Liver (tissue), 9 donors: ENCODE measurements around the gene RYR2. TPM values are rescaled to one million over a fixed set of nuclear protein-coding genes. Genes with fewer than 3 reads are reported as not detected.

Source experiments
- DNase-seq: peaks from one replicate; pipeline ENCODE4 v3.0.0-alpha.2; 2017; ENCODE audit warnings: low spot score
- H3K27ac ChIP-seq, 2 donors: one replicate each; pipeline ENCODE4 v1.7.0; 2013; ENCODE audit warnings: inconsistent platforms in 2 of 2, low read length in 2 of 2, control low read depth in 1 of 2, low read depth in 1 of 2, mild to moderate bottlenecking in 1 of 2
- H3K27me3 ChIP-seq, 4 donors: one replicate each; pipeline versions ENCODE4 v1.6.1 to v1.7.0; 2013; ENCODE audit warnings: low read length in 3 of 4, inconsistent platforms in 1 of 4, mild to moderate bottlenecking in 1 of 4, moderate library complexity in 1 of 4; ENCODE audit not compliant: control insufficient read depth in 4 of 4, insufficient read depth in 4 of 4
- H3K36me3 ChIP-seq, 4 donors: one replicate each; pipeline versions ENCODE4 v1.6.1 to v1.7.0; 2013; ENCODE audit warnings: low read length in 3 of 4, mild to moderate bottlenecking in 3 of 4, low read depth in 1 of 4, moderate library complexity in 1 of 4; ENCODE audit not compliant: control insufficient read depth in 4 of 4, insufficient read depth in 3 of 4
- H3K4me1 ChIP-seq, 4 donors: one replicate each; pipeline versions ENCODE4 v1.6.1 to v1.7.0; 2013; ENCODE audit warnings: low read length in 3 of 4, mild to moderate bottlenecking in 3 of 4, moderate library complexity in 1 of 4; ENCODE audit not compliant: control insufficient read depth in 4 of 4, insufficient read depth in 4 of 4
- H3K4me3 ChIP-seq, 3 donors: one replicate each; pipeline versions ENCODE4 v1.6.1 to v1.7.0; 2013; ENCODE audit warnings: low read length in 3 of 3, control low read depth in 1 of 3, low read depth in 1 of 3, mild to moderate bottlenecking in 1 of 3
- H3K9ac ChIP-seq, 2 donors: one replicate each; pipeline ENCODE4 v1.7.0; 2013; ENCODE audit warnings: low read length in 2 of 2, mild to moderate bottlenecking in 2 of 2, moderate library complexity in 2 of 2, control low read depth in 1 of 2, low read depth in 1 of 2
- H3K9me3 ChIP-seq, 4 donors: one replicate each; pipeline versions ENCODE4 v1.6.1 to v1.7.0; 2013; ENCODE audit warnings: low read length in 3 of 4; ENCODE audit not compliant: control insufficient read depth in 4 of 4
- ATF3 ChIP-seq: IDR thresholded peaks from 2 replicates; pipeline ENCODE4 v1.6.1; 2016; ENCODE audit warnings: antibody characterized with exemption
- CTCF ChIP-seq: fragments of 150-350 bp; IDR thresholded peaks from 2 replicates; pipeline ENCODE4 v1.5.1; 2017; ENCODE audit warnings: improper control_type of control experiment, low read depth, low read length; ENCODE audit not compliant: missing input control
- EGR1 ChIP-seq, 2 donors: IDR thresholded peaks; 2 replicates each; pipeline ENCODE4 v1.6.1; 2016 to 2018; ENCODE audit warnings: antibody characterized with exemption in 2 of 2, low read depth in 2 of 2
- FOXA1 ChIP-seq: IDR thresholded peaks from 2 replicates; pipeline ENCODE4 v1.6.1; 2016; ENCODE audit warnings: antibody characterized with exemption
- FOXA2 ChIP-seq: IDR thresholded peaks from 2 replicates; pipeline ENCODE4 v1.6.1; 2016; ENCODE audit warnings: antibody characterized with exemption
- GABPA ChIP-seq, 2 donors: IDR thresholded peaks in 1 of 2; conservative IDR thresholded peaks in 1 of 2; 2 replicates each; pipeline ENCODE4 v1.6.1; 2016; ENCODE audit warnings: antibody characterized with exemption in 2 of 2, mild to moderate bottlenecking in 1 of 2, moderate library complexity in 1 of 2
- HNF4A ChIP-seq, 2 donors: conservative IDR thresholded peaks; 2 replicates each; pipeline ENCODE4 v1.6.1; 2016; ENCODE audit warnings: antibody characterized with exemption in 2 of 2, mild to moderate bottlenecking in 2 of 2
- HNF4G ChIP-seq: IDR thresholded peaks from 2 replicates; pipeline ENCODE4 v1.6.1; 2016; ENCODE audit warnings: antibody characterized with exemption
- JUND ChIP-seq, 2 donors: IDR thresholded peaks; 2 replicates each; pipeline ENCODE4 v1.6.1; 2016; ENCODE audit warnings: antibody characterized with exemption in 2 of 2
- MAX ChIP-seq: IDR thresholded peaks from 2 replicates; pipeline ENCODE4 v1.6.1; 2016; ENCODE audit warnings: antibody characterized with exemption
- NR2F2 ChIP-seq: IDR thresholded peaks from 2 replicates; pipeline ENCODE4 v1.6.1; 2016; ENCODE audit warnings: antibody characterized with exemption
- RAD21 ChIP-seq, 2 donors: IDR thresholded peaks; 2 replicates each; pipeline ENCODE4 v1.6.1; 2016; ENCODE audit warnings: antibody characterized with exemption in 2 of 2, mild to moderate bottlenecking in 2 of 2
- REST ChIP-seq: IDR thresholded peaks from 2 replicates; pipeline ENCODE4 v1.6.1; 2016; ENCODE audit warnings: antibody characterized with exemption, mild to moderate bottlenecking
- RXRA ChIP-seq, 2 donors: IDR thresholded peaks; 2 replicates each; pipeline ENCODE4 v1.6.1; 2017 to 2018; ENCODE audit warnings: antibody characterized with exemption in 2 of 2, mild to moderate bottlenecking in 1 of 2
- SP1 ChIP-seq: IDR thresholded peaks from 2 replicates; pipeline ENCODE4 v1.6.1; 2018; ENCODE audit warnings: antibody characterized with exemption, mild to moderate bottlenecking
- TAF1 ChIP-seq: conservative IDR thresholded peaks from 2 replicates; pipeline ENCODE4 v1.6.1; 2016; ENCODE audit warnings: antibody characterized with exemption, mild to moderate bottlenecking
- YY1 ChIP-seq: IDR thresholded peaks from 2 replicates; pipeline ENCODE4 v1.6.1; 2016; ENCODE audit warnings: antibody characterized with exemption, mild to moderate bottlenecking
- ZBTB33 ChIP-seq: IDR thresholded peaks from 2 replicates; pipeline ENCODE4 v1.6.1; 2016; ENCODE audit warnings: antibody characterized with exemption
- whole genome bisulfite sequencing: extraction: QIAGEN DNeasy Blood & Tissue Kit; methylation state at CpG from one replicate; pipeline ENCODE4 v1.1.7; 2013; 5-methylcytosine and 5-hydroxymethylcytosine counted together
- polyA plus RNA-seq, 2 donors: library from polyadenylated mRNA; stranded (reverse) in 1 of 2; unstranded in 1 of 2; fragments of 200-250 nt in 1 of 2; fragments of >200 nt in 1 of 2; fragmentation: Nextera tagmentation in 1 of 2; extraction: Ambion mirVana in 1 of 2; gene quantifications; one replicate each; pipeline versions ENCODE4 v1.2.1 to v1.2.3, GENCODE V29; 2013 to 2015
- total RNA-seq, 2 donors: library from RNA; depleted of rRNA; stranded (reverse); fragments of >200 nt; gene quantifications; one replicate each; pipeline ENCODE4 v1.2.3, GENCODE V29; 2014
- donor health status: healthy.
- donor health status: healthy.
- donor health status: healthy.
- donor health status: healthy.
- donor health status: healthy.

RYR2 gene
- total and polyA plus RNA-seq, 4 donors: 0.06 to 0.75 (median 0.31) TPM

GRCh38 chr1:237482777-237483176 is 440.8 kb downstream of the RYR2 start:
- WGBS: 85% methylated on average over 2 of the region's 2 CpGs
- H3K4me3 ChIP-seq: no peak overlapping the region
- H3K27ac ChIP-seq: no peak overlapping the region
- no peak for DNase-seq
- peaks cover 0 to 4% (median under 1%) of the 10 kb centered on the region in 4 donors for H3K9me3 ChIP-seq
- H3K27me3 ChIP-seq: peaks cover 0 to 4% (median 0%) of the 10 kb centered on the region in 4 donors
- no peaks in the 10 kb centered on the region for H3K4me1 ChIP-seq
- no peak overlapping the region for H3K9ac ChIP-seq
- H3K36me3 ChIP-seq: no peaks in the 10 kb centered on the region
- TF ChIP-seq RAD21 (IDR thresholded peaks at IDR 0.05) (no peak), SP1 (no peak), FOXA1 (no peak), RXRA (IDR thresholded peaks at IDR 0.05) (no peak), YY1 (no peak), HNF4A (conservative IDR thresholded peaks at IDR 0.05) (no peak), NR2F2 (no peak), JUND (IDR thresholded peaks at IDR 0.05) (no peak), CTCF (no peak), ZBTB33 (no peak), EGR1 (IDR thresholded peaks at IDR 0.05; ENCODE audit: low read depth in 2 of 2) (no peak), ATF3 (no peak), FOXA2 (no peak), MAX (no peak), GABPA (IDR thresholded peaks at IDR 0.05 in 1 of 2, conservative IDR thresholded peaks at IDR 0.05 in 1 of 2) (no peak), HNF4G (no peak), TAF1 (no peak), REST (no peak)
